Measurements from ENCODE around the gene FAF1. TPM values are rescaled to one million over a fixed set of nuclear protein-coding genes. Genes with fewer than 3 reads are reported as not detected.

Gene FAF1
- total RNA-seq, 2 experiments from 2014 or later = 42.3 to 114 TPM

DNA sequence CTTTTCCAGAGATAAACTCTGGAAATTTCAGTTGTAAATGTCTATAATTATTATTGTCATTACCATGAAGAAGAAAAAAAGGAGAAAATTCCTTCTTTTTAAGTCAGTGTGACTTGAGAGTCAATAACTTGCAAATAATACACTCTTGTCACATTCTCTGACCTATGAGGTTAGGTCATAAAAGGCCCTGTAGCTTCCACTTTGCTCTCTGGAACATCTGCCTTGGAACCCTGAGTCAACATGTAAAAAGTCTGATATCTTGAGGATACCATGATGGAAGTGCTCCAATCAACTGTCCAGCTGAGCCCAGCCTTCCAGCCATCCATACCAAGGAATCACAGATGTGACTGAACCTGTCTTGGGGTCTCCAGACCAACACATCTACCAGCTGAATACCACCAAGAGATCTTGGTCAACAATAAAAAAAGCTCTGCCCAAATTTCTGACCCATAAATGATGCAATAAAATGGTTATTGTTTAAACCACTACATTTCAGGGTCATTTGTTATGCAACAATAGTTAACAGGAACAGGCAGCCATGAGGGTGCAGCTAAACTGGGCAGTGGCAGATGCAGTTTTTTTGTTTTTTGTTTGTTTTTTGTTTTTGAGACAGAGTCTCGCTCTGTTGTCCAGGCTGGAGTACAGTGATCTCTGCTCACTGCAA is 547.1 kb downstream of the FAF1 start:
- Histone ChIP-seq H3K79me2 (ENCODE audit: insufficient read depth, low read depth, low read length) (no peaks in the 10 kb centered on the region), H3K4me1 (ENCODE audit: insufficient read depth, low read length, poor library complexity, severe bottlenecking) (no peaks in the 10 kb centered on the region), H3K36me3 (ENCODE audit: insufficient read depth, low read length) (no peaks in the 10 kb centered on the region), H3K9me3 (ENCODE audit: low read length) (no peaks in the 10 kb centered on the region), H2AFZ (ENCODE audit: low read length) (no peak overlapping the region), H3K9me2 (ENCODE audit: insufficient read depth, low read length) (no peaks in the 10 kb centered on the region), H3K4me2 (ENCODE audit: low read length) (no peak overlapping the region), H4K20me1 (ENCODE audit: insufficient read depth, low read length) (no peaks in the 10 kb centered on the region), H3K4me3 (ENCODE audit: low read depth, low read length, poor library complexity, severe bottlenecking) (no peak overlapping the region), H3K27ac (ENCODE audit: low read depth, low read length, poor library complexity, severe bottlenecking) (no peak overlapping the region)
- BruUV-seq (replicated peaks) = no TSS peak
- intact Hi-C loops (cut with micrococcal nuclease; ENCODE audit: unreplicated experiment) = no loop called here
- ChIA-PET POLR2A (interaction anchor here (0.7 kb wide), 1 partner anchor 57 kb away, joined by 3 read pairs; no protein-coding TSS in a partner anchor), CTCF (ENCODE audit: unreplicated experiment) (no interaction called here)
- TF ChIP-seq EZH2phosphoT487 (IDR thresholded peaks at IDR 0.05; ENCODE audit: borderline replicate concordance, low read depth, low read length) = no peak
- TF ChIP-seq, protein P1, sequence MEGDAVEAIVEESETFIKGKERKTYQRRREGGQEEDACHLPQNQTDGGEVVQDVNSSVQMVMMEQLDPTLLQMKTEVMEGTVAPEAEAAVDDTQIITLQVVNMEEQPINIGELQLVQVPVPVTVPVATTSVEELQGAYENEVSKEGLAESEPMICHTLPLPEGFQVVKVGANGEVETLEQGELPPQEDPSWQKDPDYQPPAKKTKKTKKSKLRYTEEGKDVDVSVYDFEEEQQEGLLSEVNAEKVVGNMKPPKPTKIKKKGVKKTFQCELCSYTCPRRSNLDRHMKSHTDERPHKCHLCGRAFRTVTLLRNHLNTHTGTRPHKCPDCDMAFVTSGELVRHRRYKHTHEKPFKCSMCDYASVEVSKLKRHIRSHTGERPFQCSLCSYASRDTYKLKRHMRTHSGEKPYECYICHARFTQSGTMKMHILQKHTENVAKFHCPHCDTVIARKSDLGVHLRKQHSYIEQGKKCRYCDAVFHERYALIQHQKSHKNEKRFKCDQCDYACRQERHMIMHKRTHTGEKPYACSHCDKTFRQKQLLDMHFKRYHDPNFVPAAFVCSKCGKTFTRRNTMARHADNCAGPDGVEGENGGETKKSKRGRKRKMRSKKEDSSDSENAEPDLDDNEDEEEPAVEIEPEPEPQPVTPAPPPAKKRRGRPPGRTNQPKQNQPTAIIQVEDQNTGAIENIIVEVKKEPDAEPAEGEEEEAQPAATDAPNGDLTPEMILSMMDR (conservative IDR thresholded peaks at IDR 0.05; ENCODE audit: low read length) = no peak
- no peak for DNase-seq (ENCODE audit: low spot score)

GRCh38 chr1:50405814-50406213 is 554.3 kb downstream of the FAF1 start:
- no peaks in the 10 kb centered on the region for H3K36me3 ChIP-seq (ENCODE audit: insufficient read depth, low read length)
- H3K4me2 ChIP-seq (ENCODE audit: low read length) = no peak overlapping the region
- ChIA-PET CTCF (ENCODE audit: unreplicated experiment) (no interaction called here), POLR2A (no interaction called here)
- H4K20me1 ChIP-seq (ENCODE audit: insufficient read depth, low read length) = no peaks in the 10 kb centered on the region
- no peaks in the 10 kb centered on the region for H3K79me2 ChIP-seq (ENCODE audit: insufficient read depth, low read depth, low read length)
- TF ChIP-seq, protein P1 (conservative IDR thresholded peaks at IDR 0.05; ENCODE audit: low read length) = no peak
- TF ChIP-seq EZH2phosphoT487 (IDR thresholded peaks at IDR 0.05; ENCODE audit: borderline replicate concordance, low read depth, low read length) = no peak
- H3K4me1 ChIP-seq (ENCODE audit: insufficient read depth, low read length, poor library complexity, severe bottlenecking) = no peaks in the 10 kb centered on the region
- no TSS peak for BruUV-seq (replicated peaks)
- no peak overlapping the region for H3K27ac ChIP-seq (ENCODE audit: low read depth, low read length, poor library complexity, severe bottlenecking)
- H3K9me3 ChIP-seq (ENCODE audit: low read length) = no peaks in the 10 kb centered on the region
- H3K4me3 ChIP-seq (ENCODE audit: low read depth, low read length, poor library complexity, severe bottlenecking) = no peak overlapping the region
- H2AFZ ChIP-seq (ENCODE audit: low read length) = no peak overlapping the region
- no peak for DNase-seq (ENCODE audit: low spot score)
- intact Hi-C loops (cut with micrococcal nuclease; ENCODE audit: unreplicated experiment) = no loop called here
- H3K9me2 ChIP-seq (ENCODE audit: insufficient read depth, low read length) = no peaks in the 10 kb centered on the region

GRCh38 chr1:50393522-50394120 is 566.4 kb downstream of the FAF1 start:
- intact Hi-C loops (cut with micrococcal nuclease; ENCODE audit: unreplicated experiment) = no loop called here
- BruUV-seq (replicated peaks) = no TSS peak
- CTCF ChIA-PET (ENCODE audit: unreplicated experiment) = no interaction called here

More at GRCh38 chr1:50393522-50394120, 566.4 kb downstream of the FAF1 start:
- Histone ChIP-seq H3K4me3 (ENCODE audit: low read depth, low read length, poor library complexity, severe bottlenecking) (no peak overlapping the region), H3K79me2 (ENCODE audit: insufficient read depth, low read depth, low read length) (no peaks in the 10 kb centered on the region), H2AFZ (ENCODE audit: low read length) (no peak overlapping the region), H3K36me3 (ENCODE audit: insufficient read depth, low read length) (no peaks in the 10 kb centered on the region), H3K9me3 (ENCODE audit: low read length) (no peaks in the 10 kb centered on the region), H3K4me1 (ENCODE audit: insufficient read depth, low read length, poor library complexity, severe bottlenecking) (no peaks in the 10 kb centered on the region), H3K27ac (ENCODE audit: low read depth, low read length, poor library complexity, severe bottlenecking) (no peak overlapping the region), H3K9me2 (ENCODE audit: insufficient read depth, low read length) (no peaks in the 10 kb centered on the region), H3K4me2 (ENCODE audit: low read length) (no peak overlapping the region), H4K20me1 (ENCODE audit: insufficient read depth, low read length) (no peaks in the 10 kb centered on the region)
- POLR2A ChIA-PET = no interaction called here
- no peak for DNase-seq (ENCODE audit: low spot score)
- TF ChIP-seq, protein P1 (conservative IDR thresholded peaks at IDR 0.05; ENCODE audit: low read length) = no peak
- TF ChIP-seq EZH2phosphoT487 (IDR thresholded peaks at IDR 0.05; ENCODE audit: borderline replicate concordance, low read depth, low read length) = no peak

Measured in OCI-LY7 (cell line).